ENCODE data around the gene PLA2G1B.

GRCh38 chr12:120321382-120322202, 6.0 kb downstream of the PLA2G1B start:
- no peak for TF ChIP-seq CTCF (IDR thresholded peaks at IDR 0.05)
- TF ChIP-seq ZFX (IDR thresholded peaks at IDR 0.05; ENCODE audit: borderline replicate concordance): no peak

All from 22Rv1 (cell line).